HPDE6-E6E7 (cell line): Measurements from ENCODE around the gene MYO1A.
"Not testable (repeated sequence)": the region's sequence is repeated elsewhere in the genome, so short reads cannot be mapped to it uniquely, and the experiment has no call there.

Experiments
- DNase-seq: peaks from one replicate; pipeline ENCODE4 v3.0.0; 2011; ENCODE audit warnings: missing footprints; ENCODE audit errors: extremely low spot score

The MYO1A gene

DNA sequence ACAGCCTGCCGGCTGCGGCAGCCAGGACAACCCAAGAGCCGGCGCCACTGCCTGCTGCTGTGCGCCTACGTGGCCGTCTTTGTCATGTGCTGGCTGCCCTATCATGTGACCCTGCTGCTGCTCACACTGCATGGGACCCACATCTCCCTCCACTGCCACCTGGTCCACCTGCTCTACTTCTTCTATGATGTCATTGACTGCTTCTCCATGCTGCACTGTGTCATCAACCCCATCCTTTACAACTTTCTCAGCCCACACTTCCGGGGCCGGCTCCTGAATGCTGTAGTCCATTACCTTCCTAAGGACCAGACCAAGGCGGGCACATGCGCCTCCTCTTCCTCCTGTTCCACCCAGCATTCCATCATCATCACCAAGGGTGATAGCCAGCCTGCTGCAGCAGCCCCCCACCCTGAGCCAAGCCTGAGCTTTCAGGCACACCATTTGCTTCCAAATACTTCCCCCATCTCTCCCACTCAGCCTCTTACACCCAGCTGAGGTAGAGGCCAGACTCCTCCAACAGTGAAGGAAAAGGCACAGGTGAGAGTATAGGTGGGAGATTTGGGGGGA lies 53.9 kb downstream of the MYO1A start:
- DNase-seq: no peak

GRCh38 chr12:56995201-56995929 lies 54.6 kb downstream of the MYO1A start:
- no peak for DNase-seq

- no peak for DNase-seq
These were observed 55.6 kb downstream of the MYO1A start for GRCh38 chr12:56994231-56994746.

GRCh38 chr12:56993346-56993745 lies 56.6 kb downstream of the MYO1A start:
- no peak for DNase-seq

DNA sequence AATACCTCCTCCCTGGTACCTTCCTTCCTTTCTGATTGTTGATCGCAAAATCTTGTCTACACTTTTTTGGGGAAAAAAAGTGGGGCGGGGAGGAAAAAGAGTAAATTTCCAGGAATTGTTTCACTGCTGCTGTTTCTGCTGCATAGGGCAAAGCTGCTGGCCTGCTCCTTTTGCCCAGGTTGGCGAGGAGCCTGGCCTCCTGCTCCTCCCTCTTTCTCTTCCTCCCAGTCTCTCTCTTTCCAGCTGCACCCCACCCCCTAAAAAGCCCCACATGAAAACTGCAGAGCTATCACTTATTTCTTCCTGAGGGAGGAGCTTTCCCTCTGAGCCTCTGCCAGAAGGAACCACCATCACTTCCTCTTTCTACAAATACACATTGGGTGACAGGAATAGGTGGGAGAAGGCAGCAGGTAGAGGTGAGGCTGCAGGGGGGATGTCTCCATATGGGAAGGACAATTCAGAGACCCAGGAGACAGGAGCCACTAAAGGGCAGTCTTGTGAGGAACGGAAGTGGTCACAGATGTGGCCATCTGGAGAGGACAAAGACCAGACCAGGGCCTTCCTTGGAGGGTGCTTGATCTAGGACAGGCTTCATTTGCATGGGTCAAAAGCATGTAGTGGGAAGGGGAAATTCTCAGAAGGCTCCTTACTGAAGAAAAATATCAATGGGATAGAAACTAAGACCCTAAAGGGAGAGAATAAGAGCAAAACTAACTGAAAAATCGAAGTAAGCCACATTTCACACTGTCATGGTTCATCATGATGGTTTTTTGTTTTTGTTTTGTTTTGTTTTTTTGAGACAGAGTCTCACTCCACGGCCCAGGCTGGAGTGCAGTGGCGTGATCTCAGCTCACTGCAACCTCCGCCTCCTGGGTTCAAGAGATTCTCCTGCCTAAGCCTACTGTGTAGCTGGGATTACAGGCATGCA lies 58.3 kb downstream of the MYO1A start:
- no peak for DNase-seq

- DNase-seq: no peak
These were observed 59.1 kb downstream of the MYO1A start for GRCh38 chr12:56990648-56991318.

DNA sequence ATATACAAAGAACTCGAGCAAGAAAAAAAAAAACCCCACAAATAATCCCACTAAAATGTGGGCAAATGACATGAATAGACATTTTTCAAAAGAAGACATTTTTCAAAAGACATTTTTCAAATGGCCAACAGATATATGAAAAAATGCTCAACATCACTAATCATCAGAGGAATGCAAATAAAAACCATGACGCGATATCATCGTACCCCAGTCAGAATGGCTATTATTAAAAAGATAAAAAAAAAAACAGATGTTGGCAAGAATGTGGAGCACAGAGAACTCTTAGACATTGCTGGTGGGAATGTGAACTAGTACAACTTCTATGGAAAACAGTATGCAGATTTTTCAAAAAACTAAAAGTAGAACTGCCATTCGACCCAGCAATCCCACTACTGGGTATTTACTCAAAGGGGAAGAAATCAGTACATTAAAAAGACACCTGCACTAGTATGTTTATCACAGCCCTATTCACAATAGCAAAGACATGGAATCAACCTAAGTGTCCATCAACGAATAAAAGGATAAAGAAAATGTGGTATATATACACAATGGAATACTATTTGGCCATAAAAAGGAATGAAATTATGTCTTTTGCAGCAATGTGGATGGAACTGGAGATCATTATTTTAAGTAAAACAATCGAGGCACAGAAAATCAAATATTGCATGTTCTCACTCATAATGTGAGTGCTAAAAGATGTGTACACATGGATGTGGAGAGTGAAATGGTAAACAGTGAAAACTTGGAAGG lies 59.9 kb downstream of the MYO1A start:
- DNase-seq: no peak

DNA sequence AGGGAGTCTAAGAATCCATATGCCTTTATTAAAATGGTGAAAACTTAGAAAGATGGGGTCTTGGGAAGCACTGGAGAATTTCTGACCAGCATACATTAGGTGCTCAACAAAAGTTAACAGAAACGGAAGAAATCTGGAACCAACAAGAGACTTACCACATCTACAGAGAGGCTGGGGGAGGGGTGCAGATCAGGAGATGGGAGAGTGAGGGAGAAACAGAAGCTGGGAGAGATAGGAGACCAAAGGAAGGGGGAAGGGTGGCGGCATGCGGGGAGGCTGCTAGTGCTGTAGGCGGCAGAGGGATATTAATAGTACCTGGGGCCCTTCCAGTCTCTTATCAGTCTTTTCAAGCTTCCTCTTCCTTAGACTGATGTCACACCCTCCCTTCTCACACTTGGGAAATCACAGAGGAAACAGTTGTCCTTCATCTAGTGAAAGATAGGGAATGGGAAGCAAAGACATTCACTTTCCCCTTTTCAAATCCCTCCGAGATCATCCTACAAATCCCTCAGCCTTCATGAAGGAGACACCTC lies 61.7 kb downstream of the MYO1A start:
- DNase-seq: no peak

GRCh38 chr12:56987551-56988053 lies 62.3 kb downstream of the MYO1A start:
- DNase-seq: peak; percentile 52

- no peak for DNase-seq
These were observed 62.9 kb downstream of the MYO1A start for GRCh38 chr12:56987011-56987410.

DNA sequence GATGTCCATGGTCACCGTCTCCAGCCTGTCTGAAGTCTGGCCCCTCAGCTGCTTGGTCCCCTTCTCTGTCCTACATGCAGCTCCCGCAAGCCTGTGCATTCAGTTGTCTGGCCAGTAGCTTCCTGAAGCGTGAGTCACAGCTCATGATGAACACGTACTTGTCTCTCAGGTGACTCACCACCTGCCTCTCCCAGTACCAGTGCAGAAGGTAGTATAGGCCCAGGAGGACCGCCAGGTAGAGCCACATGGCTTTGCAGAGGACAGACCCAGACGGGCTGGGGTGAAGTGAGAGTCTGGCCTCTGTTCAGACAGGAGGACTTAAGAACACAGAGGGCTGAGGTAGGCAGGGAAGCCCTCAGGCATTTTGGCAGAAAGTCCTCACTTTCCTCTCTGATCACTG lies 64.2 kb downstream of the MYO1A start:
- peak; percentile 94 for DNase-seq

DNA sequence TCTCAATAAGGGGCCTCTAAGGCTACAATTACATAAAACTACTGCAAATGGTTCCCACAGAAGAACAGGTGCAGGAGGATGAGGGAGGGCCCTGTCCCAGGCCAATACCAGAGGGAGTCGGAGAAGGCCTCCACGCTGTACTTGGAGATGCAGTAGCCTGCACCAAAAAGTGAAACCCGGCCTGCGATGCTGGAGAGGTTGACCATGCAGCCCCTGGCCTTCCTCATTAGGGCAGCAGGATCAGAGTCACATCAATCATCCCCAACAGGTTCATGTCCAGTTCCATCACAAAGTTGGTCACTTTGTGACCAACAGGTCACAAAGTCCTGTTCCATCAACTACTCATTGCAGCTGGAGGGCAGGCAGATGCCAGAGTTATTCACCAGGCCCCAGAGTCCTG lies 66.5 kb downstream of the MYO1A start:
- DNase-seq: no peak

DNA sequence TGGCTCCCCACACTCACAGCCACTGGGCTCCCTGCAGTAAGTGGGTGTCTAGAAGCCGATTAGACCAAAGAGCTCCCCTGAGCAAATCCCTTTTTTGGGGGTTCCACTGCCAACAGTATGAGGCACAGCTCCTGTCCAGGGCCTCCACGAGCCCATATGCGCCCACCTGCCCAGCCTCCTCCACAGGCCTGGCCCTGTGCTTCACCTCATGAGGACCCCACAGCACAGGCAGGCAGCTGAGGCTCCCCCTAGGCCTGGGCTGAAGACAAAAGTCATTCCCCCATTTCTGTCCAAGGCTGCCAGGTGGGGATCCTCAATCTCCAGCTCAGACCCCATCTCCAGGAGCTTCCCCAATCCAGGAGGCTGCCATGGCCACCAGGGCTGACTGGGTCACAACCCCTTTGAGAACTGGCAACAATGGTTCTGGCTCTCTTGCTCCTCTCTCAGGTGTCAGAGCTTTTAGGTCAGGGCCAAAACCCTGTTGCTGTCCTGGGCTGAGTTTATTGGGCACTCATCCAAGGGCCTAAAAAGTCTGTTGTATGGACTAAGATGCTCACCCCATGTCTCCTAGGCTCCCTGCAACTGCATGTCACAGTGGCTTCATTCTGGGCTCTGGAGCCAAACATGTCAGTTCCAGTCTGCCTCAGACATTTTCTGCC lies 67.2 kb downstream of the MYO1A start:
- DNase-seq: not testable (repeated sequence)

DNA sequence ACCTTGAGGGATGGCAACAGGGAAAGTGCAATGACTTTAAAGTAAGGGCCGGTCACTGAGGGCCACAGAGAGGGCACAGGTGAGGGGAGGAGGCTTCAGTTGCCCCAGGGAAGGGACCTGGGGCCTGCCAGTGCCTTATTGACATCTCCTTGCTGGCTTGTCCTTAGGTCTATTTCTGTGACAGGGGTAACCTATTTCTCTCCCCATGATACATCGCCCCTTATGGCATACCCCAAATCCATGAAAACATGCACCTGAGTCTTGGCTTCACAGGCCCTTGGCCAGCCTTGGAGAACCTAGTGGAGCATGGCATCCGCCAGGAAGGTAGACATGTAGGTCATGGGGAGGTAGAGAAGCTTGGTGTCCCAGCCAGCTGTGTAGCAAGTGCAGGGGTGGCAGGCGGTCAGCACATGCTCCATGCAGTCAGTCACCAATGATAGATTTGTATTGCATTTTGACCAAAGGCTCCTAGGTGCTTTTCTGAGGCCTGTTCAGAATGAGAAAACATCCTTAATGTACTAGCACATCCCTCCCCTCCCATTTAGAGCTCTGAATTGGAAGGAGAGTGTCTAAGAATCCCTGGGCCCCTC lies 68.9 kb downstream of the MYO1A start:
- no peak for DNase-seq

DNA sequence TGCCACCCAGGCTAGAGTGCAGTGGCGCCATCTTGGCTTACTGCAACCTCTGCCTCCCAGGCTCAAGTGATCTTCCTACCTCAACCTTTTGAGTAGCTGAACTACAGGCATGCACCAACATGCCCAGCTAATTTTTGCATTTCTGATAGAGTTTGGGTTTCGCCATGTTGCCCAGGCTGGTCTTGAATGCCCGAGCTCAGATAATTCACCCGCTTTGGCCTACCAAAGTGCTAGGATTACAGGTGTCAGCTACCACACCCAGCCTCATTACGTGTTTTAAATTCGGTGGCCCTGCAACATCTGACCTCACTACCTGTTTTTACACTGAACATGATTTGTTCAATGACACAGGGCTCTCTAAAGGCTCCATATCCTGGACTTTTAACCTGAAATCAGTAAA lies 69.7 kb downstream of the MYO1A start:
- DNase-seq: no peak

GRCh38 chr12:56979628-56980027 lies 70.3 kb downstream of the MYO1A start:
- no peak for DNase-seq
